GM04504 (cell line): Measurements from ENCODE around the gene HEATR3.
A peak's percentile ranks its signal among the peaks of the same experiment; 100 is the strongest.

Experiments
- DNase-seq: peaks from one replicate; pipeline ENCODE4 v3.0.0-alpha.2; 2012; ENCODE audit warnings: low read depth

Gene HEATR3

GRCh38 chr16:50152807-50153595 is 87.2 kb downstream of the HEATR3 start, which contains the start of gene TENT4B:
TSS of gene TENT4B (plus strand) at chr16:50153306. CDS start at chr16:50153622, 316 bp downstream.
- peak; percentile 62 for DNase-seq

GRCh38 chr16:50153596-50154419 is 88.0 kb downstream of the HEATR3 start:
- DNase-seq: no peak

DNA sequence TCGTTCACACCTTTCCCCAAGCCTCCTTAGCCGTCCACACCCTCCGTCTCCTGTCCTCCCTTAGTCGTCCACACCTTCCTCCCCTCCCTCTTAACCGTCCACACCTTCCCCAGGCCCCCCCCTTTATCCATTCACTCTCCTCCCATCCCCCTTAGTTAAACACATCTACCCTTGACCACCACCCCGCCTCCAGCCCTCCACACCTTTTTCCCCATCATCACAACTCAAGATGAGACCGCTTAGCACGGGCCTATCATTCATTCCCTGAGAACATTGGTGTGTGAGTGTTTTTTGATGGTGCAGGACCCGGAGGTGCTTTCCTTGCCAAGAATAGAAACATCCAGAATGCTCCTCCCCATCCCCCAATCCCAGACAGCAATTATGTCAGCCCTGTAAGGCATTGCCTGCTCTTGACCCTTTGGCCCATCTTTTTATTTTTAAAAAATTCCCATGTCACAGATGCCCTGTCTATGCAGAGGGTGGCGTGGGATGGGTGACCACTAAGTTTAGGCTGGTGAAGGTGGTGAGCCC is 88.7 kb downstream of the HEATR3 start:
- no peak for DNase-seq

GRCh38 chr16:50155925-50156324 is 90.2 kb downstream of the HEATR3 start:
- DNase-seq: no peak
